Activated CD4-positive, CD25-positive, alpha-beta regulatory T cell treated with anti-CD3 and anti-CD28 coated beads, Interleukin-2, amount 50 U/mL, for 24 hours (primary cell): ENCODE data around the gene CCND1.
A peak's percentile ranks its signal among the peaks of the same experiment; 100 is the strongest.

Experiments
- ATAC-seq, 2 donors: fragments of 150-1000 bp; cut with Tn5 transposase; one replicate each; pipeline ENCODE4 v1.10.0; 2021; ENCODE audit warnings: mild to moderate bottlenecking in 1 of 2, moderate library complexity in 1 of 2

Gene CCND1

GRCh38 chr11:69641681-69642548 is 959 bp downstream of the CCND1 start:
- ATAC-seq = no peak

DNA sequence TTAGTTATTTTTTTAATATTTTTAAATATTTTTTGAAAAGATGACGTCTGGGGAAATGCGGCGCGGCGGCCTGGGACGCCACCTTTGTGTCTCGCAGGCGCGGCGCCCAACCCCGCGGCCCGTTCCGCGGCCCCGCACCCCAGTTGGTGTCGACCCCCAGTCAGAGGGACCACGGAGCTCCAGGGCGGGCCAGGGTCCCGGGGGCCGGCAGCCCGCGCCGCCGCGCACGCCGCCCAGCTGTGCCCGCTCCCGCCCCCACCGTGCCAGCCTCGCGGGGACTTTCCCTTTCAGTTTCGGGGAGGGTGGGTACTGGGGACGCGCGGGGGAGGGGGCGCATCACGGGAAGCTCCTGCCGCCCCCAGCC is 1.6 kb downstream of the CCND1 start:
- ATAC-seq = peak; percentile 17 to 33

GRCh38 chr11:69642913-69643632 is 2.1 kb downstream of the CCND1 start:
- peak; percentile 84 to 87 for ATAC-seq

- ATAC-seq = no peak
Observed at GRCh38 chr11:69643646-69644045, 2.7 kb downstream of the CCND1 start.

GRCh38 chr11:69644071-69644961 is 3.4 kb downstream of the CCND1 start:
- ATAC-seq = no peak

DNA sequence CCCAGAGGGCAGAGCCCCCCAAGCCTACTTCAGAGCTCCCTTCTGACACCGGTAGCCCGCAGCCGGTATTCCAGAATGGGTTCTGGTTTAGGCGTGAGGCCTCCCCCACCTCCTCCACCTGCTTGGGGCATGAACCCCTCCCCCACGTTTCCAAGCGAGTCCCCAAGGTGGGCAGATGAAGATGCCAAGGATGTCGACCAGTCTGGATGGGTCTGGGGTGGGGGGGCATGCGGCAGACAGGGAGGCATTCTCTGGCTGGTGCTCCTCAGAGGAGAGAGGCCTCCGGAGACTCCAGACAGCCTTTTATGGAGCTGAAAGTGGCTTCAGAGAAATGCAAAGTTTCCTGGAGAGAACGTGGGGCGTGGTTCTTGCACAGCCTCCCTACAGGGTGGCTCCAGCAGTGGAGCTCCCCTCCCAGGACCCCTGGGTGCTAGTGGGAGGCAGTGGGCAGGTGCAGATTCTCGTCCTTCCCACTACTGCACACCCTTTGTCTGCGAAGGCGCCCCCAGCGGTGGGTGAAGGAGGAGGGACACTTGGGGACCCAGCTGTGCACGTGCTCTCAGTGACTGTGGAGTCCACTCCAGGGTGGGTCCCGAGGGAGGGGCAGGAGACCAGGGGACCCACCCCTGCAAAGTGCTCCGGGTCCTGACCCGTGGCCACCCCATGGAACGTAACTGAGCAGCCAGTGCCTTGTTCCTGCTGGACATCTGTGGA is 4.2 kb downstream of the CCND1 start:
- no peak for ATAC-seq

- ATAC-seq = no peak
Observed at GRCh38 chr11:69645801-69646492, 5.0 kb downstream of the CCND1 start.

GRCh38 chr11:69646493-69647389 is 5.8 kb downstream of the CCND1 start:
- ATAC-seq = no peak

- ATAC-seq = no peak
Observed at GRCh38 chr11:69647390-69647748, 6.4 kb downstream of the CCND1 start.

GRCh38 chr11:69647761-69648497 is 7.0 kb downstream of the CCND1 start:
- no peak for ATAC-seq

- ATAC-seq = no peak
Observed at GRCh38 chr11:69648679-69649575, 8.0 kb downstream of the CCND1 start.

GRCh38 chr11:69649576-69649900 is 8.6 kb downstream of the CCND1 start:
- ATAC-seq = no peak

DNA sequence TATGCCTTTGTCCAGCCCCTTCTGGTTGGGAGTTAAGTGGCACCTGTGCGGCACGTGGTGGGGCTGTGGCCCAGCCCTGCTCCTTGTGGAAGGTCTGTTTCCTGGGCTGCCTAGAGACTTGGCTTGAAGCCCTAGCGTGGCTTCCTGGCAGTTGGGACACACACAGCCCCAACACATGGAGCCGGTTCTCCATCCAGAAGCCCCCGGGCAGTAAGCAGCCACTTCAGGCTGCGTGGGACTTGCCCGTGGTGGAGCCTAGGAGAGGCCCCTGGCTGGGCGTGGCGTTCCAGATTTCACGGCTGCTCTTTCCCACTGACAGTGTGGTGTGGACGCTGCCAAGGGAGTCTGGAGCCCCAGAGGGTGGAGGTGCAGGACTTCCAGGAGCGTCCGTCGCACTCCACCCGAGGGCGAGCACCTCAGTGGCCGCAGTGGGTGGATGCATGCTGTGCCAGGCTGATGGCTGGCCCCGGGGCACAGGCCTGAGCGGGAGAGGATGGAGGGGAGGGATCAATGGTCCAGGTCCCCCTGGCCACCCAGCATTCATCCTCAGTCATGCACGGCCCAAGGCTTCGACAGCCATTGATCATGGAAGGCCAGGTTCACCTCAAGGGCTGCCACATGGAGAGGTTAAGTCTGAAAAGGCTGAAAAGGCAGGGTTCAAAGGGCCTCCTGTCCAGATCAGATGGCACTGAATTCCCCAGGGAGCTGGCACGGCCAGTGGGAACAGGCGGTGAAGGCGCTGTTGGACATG is 9.3 kb downstream of the CCND1 start:
- no peak for ATAC-seq

GRCh38 chr11:69650832-69651344 is 9.9 kb downstream of the CCND1 start:
- no peak for ATAC-seq

DNA sequence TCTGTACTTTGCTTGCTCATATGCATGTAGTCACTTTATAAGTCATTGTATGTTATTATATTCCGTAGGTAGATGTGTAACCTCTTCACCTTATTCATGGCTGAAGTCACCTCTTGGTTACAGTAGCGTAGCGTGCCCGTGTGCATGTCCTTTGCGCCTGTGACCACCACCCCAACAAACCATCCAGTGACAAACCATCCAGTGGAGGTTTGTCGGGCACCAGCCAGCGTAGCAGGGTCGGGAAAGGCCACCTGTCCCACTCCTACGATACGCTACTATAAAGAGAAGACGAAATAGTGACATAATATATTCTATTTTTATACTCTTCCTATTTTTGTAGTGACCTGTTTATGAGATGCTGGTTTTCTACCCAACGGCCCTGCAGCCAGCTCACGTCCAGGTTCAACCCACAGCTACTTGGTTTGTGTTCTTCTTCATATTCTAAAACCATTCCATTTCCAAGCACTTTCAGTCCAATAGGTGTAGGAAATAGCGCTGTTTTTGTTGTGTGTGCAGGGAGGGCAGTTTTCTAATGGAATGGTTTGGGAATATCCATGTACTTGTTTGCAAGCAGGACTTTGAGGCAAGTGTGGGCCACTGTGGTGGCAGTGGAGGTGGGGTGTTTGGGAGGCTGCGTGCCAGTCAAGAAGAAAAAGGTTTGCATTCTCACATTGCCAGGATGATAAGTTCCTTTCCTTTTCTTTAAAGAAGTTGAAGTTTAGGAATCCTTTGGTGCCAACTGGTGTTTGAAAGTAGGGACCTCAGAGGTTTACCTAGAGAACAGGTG is 11.1 kb downstream of the CCND1 start:
- ATAC-seq = no peak

DNA sequence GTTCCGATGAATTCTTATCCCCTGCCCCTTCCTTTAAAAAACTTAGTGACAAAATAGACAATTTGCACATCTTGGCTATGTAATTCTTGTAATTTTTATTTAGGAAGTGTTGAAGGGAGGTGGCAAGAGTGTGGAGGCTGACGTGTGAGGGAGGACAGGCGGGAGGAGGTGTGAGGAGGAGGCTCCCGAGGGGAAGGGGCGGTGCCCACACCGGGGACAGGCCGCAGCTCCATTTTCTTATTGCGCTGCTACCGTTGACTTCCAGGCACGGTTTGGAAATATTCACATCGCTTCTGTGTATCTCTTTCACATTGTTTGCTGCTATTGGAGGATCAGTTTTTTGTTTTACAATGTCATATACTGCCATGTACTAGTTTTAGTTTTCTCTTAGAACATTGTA is 12.0 kb downstream of the CCND1 start:
- no peak for ATAC-seq

GRCh38 chr11:69653406-69653960 is 12.5 kb downstream of the CCND1 start:
- no peak for ATAC-seq
